Stimulated activated CD8-positive, alpha-beta memory T cell treated with anti-CD3 and anti-CD28 coated beads, Interleukin-12 subunit alpha, Interleukin-12 subunit beta, amount 100 ng/mL, for 4 hours (primary cell): Measurements from ENCODE around the gene IFNK.
A peak's percentile ranks its signal among the peaks of the same experiment; 100 is the strongest.

Source experiments
- DNase-seq: peaks from one replicate; pipeline ENCODE4 v3.0.0-alpha.2; 2020; ENCODE audit warnings: low read depth

Gene IFNK

GRCh38 chr9:27511771-27512170, 12.3 kb upstream of the IFNK start:
- DNase-seq, result no peak

- DNase-seq, result no peak
Observed at GRCh38 chr9:27514551-27514950, 9.5 kb upstream of the IFNK start.

- DNase-seq, result no peak
Observed at GRCh38 chr9:27518006-27518405, 6.1 kb upstream of the IFNK start.

GRCh38 chr9:27518809-27519208, 5.3 kb upstream of the IFNK start:
- no peak for DNase-seq

GRCh38 chr9:27519466-27520465, 4.3 kb upstream of the IFNK start:
- DNase-seq, result no peak

- no peak for DNase-seq
Observed at GRCh38 chr9:27520986-27521385, 3.1 kb upstream of the IFNK start.

GRCh38 chr9:27523141-27523540, 949 bp upstream of the IFNK start:
- DNase-seq, result no peak

- DNase-seq, result no peak
Observed at GRCh38 chr9:27527702-27528075, 3.6 kb downstream of the IFNK start.

- peak; percentile 24 for DNase-seq
Observed at GRCh38 chr9:27528076-27528885, 4.2 kb downstream of the IFNK start.

GRCh38 chr9:27528886-27529315, 4.8 kb downstream of the IFNK start:
- peak; percentile 25 for DNase-seq

GRCh38 chr9:27529316-27530278, 5.5 kb downstream of the IFNK start, which contains the start of gene MOB3B:
TSS of gene MOB3B (minus strand) at chr9:27529814. CDS start at chr9:27455550, 74,264 bp downstream.
- DNase-seq, result peak; percentile 65

- DNase-seq, result no peak
Observed at GRCh38 chr9:27530915-27531755, 7.0 kb downstream of the IFNK start.

GRCh38 chr9:27532046-27532445, 8.0 kb downstream of the IFNK start:
- no peak for DNase-seq

GRCh38 chr9:27533311-27533710, 9.2 kb downstream of the IFNK start:
- no peak for DNase-seq

GRCh38 chr9:27534131-27534530, 10.0 kb downstream of the IFNK start:
- no peak for DNase-seq

- no peak for DNase-seq
Observed at GRCh38 chr9:27534658-27535209, 10.6 kb downstream of the IFNK start.

- DNase-seq, result no peak
Observed at GRCh38 chr9:27535701-27536118, 11.6 kb downstream of the IFNK start.

GRCh38 chr9:27536168-27536567, 12.1 kb downstream of the IFNK start:
- no peak for DNase-seq

GRCh38 chr9:27537027-27537435, 12.9 kb downstream of the IFNK start:
- no peak for DNase-seq

GRCh38 chr9:27537756-27538155, 13.7 kb downstream of the IFNK start:
- DNase-seq, result no peak
